ENCODE data around the gene ARHGEF28.

GRCh38 chr5:73743161-73743560, 117.2 kb downstream of the ARHGEF28 start:
- TF ChIP-seq CTCF (IDR thresholded peaks at IDR 0.05; ENCODE audit: poor library complexity) (no peak), EZH2 (IDR thresholded peaks at IDR 0.05; ENCODE audit: borderline replicate concordance) (no peak), EZH2phosphoT487 (IDR thresholded peaks at IDR 0.05; ENCODE audit: low read depth, severe bottlenecking, unreplicated experiment) (no peak)
